Measurements from ENCODE around the gene SFXN5.

The SFXN5 gene

DNA sequence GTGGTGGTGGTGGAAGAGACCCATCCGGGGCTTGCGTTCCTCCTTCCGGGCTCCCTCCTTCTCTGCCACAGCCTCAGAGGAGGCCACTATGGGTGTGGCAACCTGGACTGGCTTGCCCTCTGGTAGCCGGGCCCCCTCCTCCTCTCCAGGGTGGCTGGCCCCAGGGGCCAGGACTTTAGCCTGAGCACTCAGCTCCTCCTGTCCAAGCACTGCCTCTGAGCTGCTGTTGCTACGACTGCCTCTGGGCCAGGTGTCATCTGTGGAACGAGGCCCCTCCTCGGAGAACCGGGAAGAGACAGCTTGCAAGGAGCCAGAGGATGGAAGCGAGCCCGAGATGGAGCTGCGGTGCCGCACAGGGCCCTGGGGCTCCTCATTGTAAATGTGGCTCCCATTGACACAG lies 16.7 kb upstream of the SFXN5 start:
- no peak overlapping the region for H3K4me3 ChIP-seq

DNA sequence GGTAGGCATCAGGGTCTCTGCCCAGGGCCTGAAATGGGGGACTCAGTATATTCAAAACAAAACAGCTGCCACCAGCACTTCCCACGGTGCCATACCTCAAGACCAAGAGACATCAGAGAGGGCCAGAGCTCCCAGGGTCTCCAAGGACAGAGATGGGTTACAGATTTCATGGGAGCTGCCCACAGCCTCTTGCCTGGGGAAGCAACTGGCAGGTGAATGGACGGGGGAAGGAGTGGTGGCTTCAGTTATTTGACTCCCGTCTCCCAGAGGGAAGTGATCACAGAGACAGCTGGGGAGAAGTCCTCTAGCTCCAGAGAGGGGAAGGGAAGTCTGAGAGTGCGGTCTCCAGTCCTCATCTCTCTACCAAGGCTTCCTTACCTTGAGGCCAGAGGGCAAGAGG lies 15.8 kb upstream of the SFXN5 start:
- no peak overlapping the region for H3K27ac ChIP-seq
- no peak overlapping the region for H3K4me3 ChIP-seq
- peaks cover 0 to 53% (median 27%) of the 10 kb centered on the region in 3 donors for H3K36me3 ChIP-seq
- peaks cover 0 to 82% (median 63%) of the 10 kb centered on the region in 4 donors for H3K4me1 ChIP-seq
- DNase-seq = no peak
- TF ChIP-seq, protein P1, sequence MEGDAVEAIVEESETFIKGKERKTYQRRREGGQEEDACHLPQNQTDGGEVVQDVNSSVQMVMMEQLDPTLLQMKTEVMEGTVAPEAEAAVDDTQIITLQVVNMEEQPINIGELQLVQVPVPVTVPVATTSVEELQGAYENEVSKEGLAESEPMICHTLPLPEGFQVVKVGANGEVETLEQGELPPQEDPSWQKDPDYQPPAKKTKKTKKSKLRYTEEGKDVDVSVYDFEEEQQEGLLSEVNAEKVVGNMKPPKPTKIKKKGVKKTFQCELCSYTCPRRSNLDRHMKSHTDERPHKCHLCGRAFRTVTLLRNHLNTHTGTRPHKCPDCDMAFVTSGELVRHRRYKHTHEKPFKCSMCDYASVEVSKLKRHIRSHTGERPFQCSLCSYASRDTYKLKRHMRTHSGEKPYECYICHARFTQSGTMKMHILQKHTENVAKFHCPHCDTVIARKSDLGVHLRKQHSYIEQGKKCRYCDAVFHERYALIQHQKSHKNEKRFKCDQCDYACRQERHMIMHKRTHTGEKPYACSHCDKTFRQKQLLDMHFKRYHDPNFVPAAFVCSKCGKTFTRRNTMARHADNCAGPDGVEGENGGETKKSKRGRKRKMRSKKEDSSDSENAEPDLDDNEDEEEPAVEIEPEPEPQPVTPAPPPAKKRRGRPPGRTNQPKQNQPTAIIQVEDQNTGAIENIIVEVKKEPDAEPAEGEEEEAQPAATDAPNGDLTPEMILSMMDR (IDR thresholded peaks at IDR 0.05) = no peak
- intact Hi-C loops (cut with DNase I; ENCODE audit: low total_unique reads) = loop anchor here (2.0 kb wide), 1 partner anchor 69 kb away; no protein-coding TSS in a partner anchor
- no peaks in the 10 kb centered on the region for H3K27me3 ChIP-seq
- H3K9me3 ChIP-seq = no peaks in the 10 kb centered on the region

More for the DNA sequence above, 16.7 kb upstream of the SFXN5 start:
- Histone ChIP-seq H3K4me1 (peaks cover 0 to 91% (median 69%) of the 10 kb centered on the region in 4 donors), H3K27me3 (no peaks in the 10 kb centered on the region), H3K27ac (no peak overlapping the region), H3K36me3 (peaks cover 0 to 52% (median 27%) of the 10 kb centered on the region in 3 donors), H3K9me3 (no peaks in the 10 kb centered on the region)
- DNase-seq = no peak
- intact Hi-C loops (cut with DNase I; ENCODE audit: low total_unique reads) = no loop called here
- TF ChIP-seq, protein P1 (IDR thresholded peaks at IDR 0.05) = no peak

DNA sequence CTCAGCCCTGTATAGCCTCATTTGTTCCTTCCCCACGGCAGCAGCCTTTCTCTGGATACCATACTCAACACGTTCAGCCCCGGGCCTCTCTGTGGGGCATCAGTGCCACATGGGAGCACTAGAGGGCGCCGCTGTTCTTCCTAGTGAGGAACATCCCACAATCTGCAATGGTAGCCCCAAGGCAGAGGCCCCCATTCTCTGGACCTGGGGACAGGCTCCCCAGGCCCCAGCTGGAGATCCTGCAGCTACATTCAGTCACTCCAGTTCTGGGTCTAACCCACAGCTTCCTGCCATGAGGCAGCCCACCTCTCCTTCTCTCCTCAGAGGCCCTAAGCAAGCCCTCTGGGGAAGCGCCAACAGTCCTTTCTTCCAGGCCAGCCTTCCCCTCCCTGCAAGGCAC lies 14.2 kb upstream of the SFXN5 start:
- peaks cover 0 to 61% (median 27%) of the 10 kb centered on the region in 3 donors for H3K36me3 ChIP-seq
- H3K9me3 ChIP-seq = no peaks in the 10 kb centered on the region
- no peaks in the 10 kb centered on the region for H3K27me3 ChIP-seq
- no peak overlapping the region for H3K4me3 ChIP-seq
- TF ChIP-seq, protein P1 (IDR thresholded peaks at IDR 0.05) = peak; percentile 87 to 95
- H3K27ac ChIP-seq = no peak overlapping the region
- peaks cover 0 to 65% (median 55%) of the 10 kb centered on the region in 4 donors for H3K4me1 ChIP-seq
- intact Hi-C loops (cut with DNase I; ENCODE audit: low total_unique reads) = loop anchor here (2.0 kb wide), 1 partner anchor 71 kb away; no protein-coding TSS in a partner anchor
- DNase-seq = peak; percentile 89

DNA sequence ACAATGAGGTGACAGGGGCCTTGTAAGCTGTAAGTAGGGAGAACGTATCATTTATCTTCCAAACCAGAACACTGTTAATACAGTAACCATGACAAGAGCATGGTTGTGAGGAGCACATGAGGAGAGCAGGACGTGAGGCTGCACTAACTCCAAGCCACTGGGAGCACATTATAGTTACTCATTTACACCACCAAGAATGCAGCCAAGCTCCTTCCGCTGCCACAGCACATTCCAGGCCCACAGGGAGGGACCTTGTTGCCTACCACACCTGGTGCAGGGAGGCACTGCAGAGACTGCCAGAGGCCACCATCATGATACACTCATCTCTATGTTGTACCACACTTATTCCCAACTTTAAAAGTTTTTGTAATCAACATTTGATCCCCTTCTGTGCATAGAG lies 13.5 kb upstream of the SFXN5 start:
- H3K4me3 ChIP-seq = no peak overlapping the region
- peaks cover 2 to 68% (median 32%) of the 10 kb centered on the region in 3 donors for H3K36me3 ChIP-seq
- peaks cover 0 to 58% (median 51%) of the 10 kb centered on the region in 4 donors for H3K4me1 ChIP-seq
- DNase-seq = no peak
- no peak overlapping the region for H3K27ac ChIP-seq
- TF ChIP-seq, protein P1 (IDR thresholded peaks at IDR 0.05) = no peak
- no peaks in the 10 kb centered on the region for H3K27me3 ChIP-seq
- intact Hi-C loops (cut with DNase I; ENCODE audit: low total_unique reads) = no loop called here
- no peaks in the 10 kb centered on the region for H3K9me3 ChIP-seq

DNA sequence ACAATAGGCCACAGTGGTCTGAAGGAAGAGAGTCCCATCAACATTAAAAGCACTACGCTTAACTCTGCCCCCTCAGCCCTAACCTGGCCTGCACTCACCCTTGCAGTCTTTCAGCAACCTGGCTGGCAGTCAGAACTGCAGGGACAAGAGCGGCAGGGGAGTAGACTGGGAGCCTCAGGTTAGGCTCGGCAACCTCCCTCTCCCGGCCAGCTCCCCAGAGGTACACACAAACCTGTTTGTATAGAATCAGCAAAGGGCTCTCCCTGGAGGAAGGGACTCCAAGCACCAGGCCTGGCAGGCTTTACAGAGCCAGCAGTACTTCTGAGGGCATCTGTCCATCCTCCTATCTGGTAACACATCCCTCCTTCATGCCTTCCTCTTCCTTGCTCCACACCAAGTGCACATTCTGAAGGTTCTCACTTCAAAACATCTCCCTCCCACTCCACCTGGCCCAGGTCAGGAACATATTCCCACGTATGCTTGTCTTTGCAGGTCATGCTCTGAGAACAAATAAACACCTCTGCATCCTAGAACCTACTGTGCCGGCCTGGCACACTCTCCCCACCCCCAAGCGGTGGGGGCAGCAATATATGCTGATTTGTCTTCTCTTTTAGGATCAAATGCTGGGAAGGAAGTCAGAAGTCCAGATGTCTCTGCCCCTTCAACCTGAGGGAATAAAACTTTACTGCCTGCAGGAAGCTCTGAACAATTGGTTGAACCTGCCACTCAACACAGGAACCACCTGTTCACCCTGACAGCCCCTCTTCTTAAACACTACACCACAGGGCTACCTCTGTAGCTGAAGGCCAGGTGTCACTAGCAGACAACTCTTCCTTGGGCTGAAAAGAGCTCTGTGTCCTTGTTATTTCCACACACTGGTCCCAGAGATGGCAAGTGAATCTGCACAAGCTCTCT lies 12.6 kb upstream of the SFXN5 start:
- H3K27me3 ChIP-seq = no peaks in the 10 kb centered on the region
- intact Hi-C loops (cut with DNase I; ENCODE audit: low total_unique reads) = no loop called here
- peaks cover 7 to 76% (median 40%) of the 10 kb centered on the region in 3 donors for H3K36me3 ChIP-seq
- H3K27ac ChIP-seq = no peak overlapping the region
- TF ChIP-seq, protein P1 (IDR thresholded peaks at IDR 0.05) = no peak
- no peaks in the 10 kb centered on the region for H3K9me3 ChIP-seq
- DNase-seq = no peak
- peaks cover 0 to 50% (median 43%) of the 10 kb centered on the region in 4 donors for H3K4me1 ChIP-seq
- no peak overlapping the region for H3K4me3 ChIP-seq
